ENCODE data around the gene TOPORS.

The TOPORS gene

GRCh38 chr9:32572900-32573523, 20.6 kb upstream of the TOPORS start, which contains the start of gene NDUFB6:
Gene NDUFB6 (minus strand): TSS chr9:32573159. CDS start chr9:32573060, 99 bp downstream.
- H3K4me3 ChIP-seq (ENCODE audit: low read depth in 1 of 2, low read length in 2 of 2) = peak within 1 kb of the TSS; percentile 98
- H3K36me3 ChIP-seq (ENCODE audit: insufficient read depth, low read length) = peaks cover 13% of the 10 kb centered on the region
- peak within 1 kb of the TSS; percentile 93 for H2AFZ ChIP-seq (ENCODE audit: low read depth, low read length)
- no peaks in the 10 kb centered on the region for H3K27me3 ChIP-seq (ENCODE audit: insufficient read depth, low read length, poor library complexity)
- peaks cover 32% of the 10 kb centered on the region for H3K4me1 ChIP-seq (ENCODE audit: insufficient read depth, low read length)
- no peak for TF ChIP-seq EZH2 (IDR thresholded peaks at IDR 0.05; ENCODE audit: borderline replicate concordance, low read depth, low read length, severe bottlenecking)
- no peak for TF ChIP-seq CTCF (IDR thresholded peaks at IDR 0.05; ENCODE audit: borderline replicate concordance, extremely low read depth, low read length, poor library complexity, severe bottlenecking)
- DNase-seq (peak; percentile 94), ATAC-seq (ENCODE audit: insufficient read depth, low read depth) (peak; percentile 97)
- no peaks in the 10 kb centered on the region for H3K9me3 ChIP-seq (ENCODE audit: insufficient read depth, low read length, severe bottlenecking)
- H3K9ac ChIP-seq (ENCODE audit: low read depth, low read length) = peak within 1 kb of the TSS; percentile 91
- H4K20me1 ChIP-seq (ENCODE audit: insufficient read depth, low read length) = peaks cover 9% of the 10 kb centered on the region; the same call in 1 of the 2 replicates
- peaks cover 53% of the 10 kb centered on the region for H3K79me2 ChIP-seq (ENCODE audit: insufficient read depth, low read length)
- H3K4me2 ChIP-seq (ENCODE audit: insufficient read depth, low read length) = peak within 1 kb of the TSS; percentile 74
- peak within 1 kb of the TSS; percentile 88 for H3K27ac ChIP-seq (ENCODE audit: low read length)

DNA sequence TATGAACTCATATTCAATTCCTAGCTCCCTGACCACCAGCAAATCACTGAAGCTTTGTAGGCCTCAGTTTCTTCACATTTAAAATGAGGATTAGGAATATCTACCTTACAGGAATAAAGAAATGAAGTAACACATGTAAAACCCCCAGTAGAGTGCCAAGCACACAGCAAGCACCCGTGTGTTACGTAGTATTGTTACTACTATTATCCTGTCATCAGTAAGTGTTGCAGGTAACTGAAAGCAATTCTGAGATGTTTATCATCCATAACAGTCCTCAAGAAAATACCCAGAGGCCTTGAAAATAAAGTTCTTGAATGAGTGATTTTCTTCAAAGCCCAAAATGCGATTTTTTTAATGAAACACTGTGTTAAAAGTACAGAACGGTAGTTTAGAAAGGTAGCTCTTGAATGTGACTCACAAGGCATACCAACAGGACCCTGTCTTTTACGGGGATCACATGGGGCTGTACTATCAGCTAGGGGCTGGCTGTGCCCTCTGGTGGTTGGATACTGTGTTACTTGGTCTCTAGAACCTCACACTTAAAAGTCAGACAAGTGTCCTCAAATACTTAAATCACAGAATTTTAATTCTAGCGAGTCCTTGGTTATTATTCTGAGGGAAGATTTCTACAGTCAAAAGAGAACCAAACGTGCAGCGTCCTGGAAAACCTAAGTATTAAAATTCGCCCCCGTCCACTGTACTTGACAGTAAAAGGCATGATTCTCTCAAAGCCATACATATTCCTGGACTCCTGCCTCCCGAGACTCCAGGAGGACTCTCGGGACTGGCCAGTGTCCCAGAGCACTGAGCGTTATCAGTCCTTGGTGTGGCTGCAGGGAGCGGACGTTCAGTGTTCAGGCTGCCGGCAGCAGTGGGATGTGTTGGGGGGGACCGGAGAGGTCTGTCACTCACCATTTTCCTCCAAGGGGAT, 19.8 kb upstream of the TOPORS start:
- ATAC-seq (ENCODE audit: insufficient read depth, low read depth) (peak; percentile 80), DNase-seq (peak; percentile 68)
- Histone ChIP-seq H3K4me1 (ENCODE audit: insufficient read depth, low read length) (peaks cover 32% of the 10 kb centered on the region), H4K20me1 (ENCODE audit: insufficient read depth, low read length) (peaks cover 9% of the 10 kb centered on the region; the same call in 1 of the 2 replicates), H3K36me3 (ENCODE audit: insufficient read depth, low read length) (peaks cover 18% of the 10 kb centered on the region), H3K9ac (ENCODE audit: low read depth, low read length) (peak overlapping the region; percentile 91), H3K27ac (ENCODE audit: low read length) (peak overlapping the region; percentile 88), H3K9me3 (ENCODE audit: insufficient read depth, low read length, severe bottlenecking) (no peaks in the 10 kb centered on the region), H3K4me2 (ENCODE audit: insufficient read depth, low read length) (peak overlapping the region; percentile 74), H3K4me3 (ENCODE audit: low read depth in 1 of 2, low read length in 2 of 2) (peak overlapping the region; percentile 98), H3K79me2 (ENCODE audit: insufficient read depth, low read length) (peaks cover 54% of the 10 kb centered on the region), H3K27me3 (ENCODE audit: insufficient read depth, low read length, poor library complexity) (no peaks in the 10 kb centered on the region), H2AFZ (ENCODE audit: low read depth, low read length) (peak overlapping the region; percentile 93)
- peak; percentile 78 for TF ChIP-seq CTCF (IDR thresholded peaks at IDR 0.05; ENCODE audit: borderline replicate concordance, extremely low read depth, low read length, poor library complexity, severe bottlenecking)
- TF ChIP-seq EZH2 (IDR thresholded peaks at IDR 0.05; ENCODE audit: borderline replicate concordance, low read depth, low read length, severe bottlenecking) = no peak

- H3K36me3 ChIP-seq (ENCODE audit: insufficient read depth, low read length) = peaks cover 37% of the 10 kb centered on the region
- no peak for ATAC-seq (ENCODE audit: insufficient read depth, low read depth)
- DNase-seq = no peak
- peak overlapping the region; percentile 46; the same call in 1 of the 2 replicates for H3K4me2 ChIP-seq (ENCODE audit: insufficient read depth, low read length)
- peaks cover 32% of the 10 kb centered on the region for H3K4me1 ChIP-seq (ENCODE audit: insufficient read depth, low read length)
- H3K9ac ChIP-seq (ENCODE audit: low read depth, low read length) = peak overlapping the region; percentile 18; the same call in 1 of the 2 replicates
- H4K20me1 ChIP-seq (ENCODE audit: insufficient read depth, low read length) = peaks cover 20% of the 10 kb centered on the region; the same call in 1 of the 2 replicates
- no peaks in the 10 kb centered on the region for H3K9me3 ChIP-seq (ENCODE audit: insufficient read depth, low read length, severe bottlenecking)
- H2AFZ ChIP-seq (ENCODE audit: low read depth, low read length) = no peak overlapping the region
- TF ChIP-seq CTCF (IDR thresholded peaks at IDR 0.05; ENCODE audit: borderline replicate concordance, extremely low read depth, low read length, poor library complexity, severe bottlenecking) (no peak), EZH2 (IDR thresholded peaks at IDR 0.05; ENCODE audit: borderline replicate concordance, low read depth, low read length, severe bottlenecking) (no peak)
- H3K27me3 ChIP-seq (ENCODE audit: insufficient read depth, low read length, poor library complexity) = no peaks in the 10 kb centered on the region
- no peak overlapping the region for H3K27ac ChIP-seq (ENCODE audit: low read length)
- peaks cover 72% of the 10 kb centered on the region for H3K79me2 ChIP-seq (ENCODE audit: insufficient read depth, low read length)
- H3K4me3 ChIP-seq (ENCODE audit: low read depth in 1 of 2, low read length in 2 of 2) = no peak overlapping the region
These were observed 17.9 kb upstream of the TOPORS start for GRCh38 chr9:32570262-32570661.
